Uterus (tissue), 2 donors: Measurements from ENCODE around the gene FOLH1.
"Not testable (repeated sequence)": the region's sequence is repeated elsewhere in the genome, so short reads cannot be mapped to it uniquely, and the experiment has no call there.

Experiments
- POLR2A ChIP-seq, 2 donors: fragments of 450-650 bp; IDR thresholded peaks; one replicate each; pipeline ENCODE4 v1.6.1; 2016; ENCODE audit warnings: antibody characterized with exemption in 2 of 2, mild to moderate bottlenecking in 1 of 2, moderate library complexity in 1 of 2
- TF ChIP-seq, protein P1 (sequence below), 4 experiments: fragments of 200-600 bp in 2 of 4; fragments of 450-650 bp in 2 of 4; sonication (generic) in 2 of 4; IDR thresholded peaks; one replicate each; pipeline ENCODE4 v1.5.1; 2016 to 2019; ENCODE audit warnings: antibody characterized with exemption in 4 of 4, mild to moderate bottlenecking in 2 of 4, moderate library complexity in 1 of 4

DNA sequence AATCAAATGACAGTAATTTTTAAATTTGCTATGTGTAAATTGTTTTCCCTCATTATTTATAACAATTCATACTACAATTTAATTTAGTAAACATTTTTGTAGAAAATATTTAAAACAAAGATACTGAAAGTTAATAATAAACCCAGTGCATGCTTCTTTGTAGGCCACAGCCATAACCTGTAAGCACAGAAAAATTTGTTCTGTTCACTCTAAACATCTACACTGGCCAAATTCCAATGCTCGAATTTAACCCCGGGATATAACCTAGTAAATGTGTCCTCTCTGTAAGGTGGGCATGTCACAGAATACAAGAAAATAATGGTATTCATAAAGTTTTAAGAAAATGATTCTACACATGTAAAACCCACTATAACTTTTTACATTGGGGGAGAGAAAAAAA, 22.2 kb downstream of the FOLH1 start:
- TF ChIP-seq, protein P1, sequence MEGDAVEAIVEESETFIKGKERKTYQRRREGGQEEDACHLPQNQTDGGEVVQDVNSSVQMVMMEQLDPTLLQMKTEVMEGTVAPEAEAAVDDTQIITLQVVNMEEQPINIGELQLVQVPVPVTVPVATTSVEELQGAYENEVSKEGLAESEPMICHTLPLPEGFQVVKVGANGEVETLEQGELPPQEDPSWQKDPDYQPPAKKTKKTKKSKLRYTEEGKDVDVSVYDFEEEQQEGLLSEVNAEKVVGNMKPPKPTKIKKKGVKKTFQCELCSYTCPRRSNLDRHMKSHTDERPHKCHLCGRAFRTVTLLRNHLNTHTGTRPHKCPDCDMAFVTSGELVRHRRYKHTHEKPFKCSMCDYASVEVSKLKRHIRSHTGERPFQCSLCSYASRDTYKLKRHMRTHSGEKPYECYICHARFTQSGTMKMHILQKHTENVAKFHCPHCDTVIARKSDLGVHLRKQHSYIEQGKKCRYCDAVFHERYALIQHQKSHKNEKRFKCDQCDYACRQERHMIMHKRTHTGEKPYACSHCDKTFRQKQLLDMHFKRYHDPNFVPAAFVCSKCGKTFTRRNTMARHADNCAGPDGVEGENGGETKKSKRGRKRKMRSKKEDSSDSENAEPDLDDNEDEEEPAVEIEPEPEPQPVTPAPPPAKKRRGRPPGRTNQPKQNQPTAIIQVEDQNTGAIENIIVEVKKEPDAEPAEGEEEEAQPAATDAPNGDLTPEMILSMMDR (IDR thresholded peaks at IDR 0.05): not testable (repeated sequence)
- TF ChIP-seq POLR2A (IDR thresholded peaks at IDR 0.05): not testable (repeated sequence)
